Trophoblast cell (in vitro differentiated cells and primary cell): ENCODE data around the gene PLA2G2F.

Source experiments
- DNase-seq, 2 donors: peaks; one replicate each; pipeline ENCODE4 v3.0.0-alpha.2; 2016
- H2AFZ ChIP-seq: 2 replicates; pipeline ENCODE4 v1.6.1; 2013; ENCODE audit warnings: low read length, moderate library complexity, mild to moderate bottlenecking; ENCODE audit not compliant: insufficient read depth, poor library complexity
- H2AK5ac ChIP-seq: 2 replicates; pipeline ENCODE4 v1.6.1; 2013; ENCODE audit warnings: mild to moderate bottlenecking, low read length
- H2BK120ac ChIP-seq: 2 replicates; pipeline ENCODE4 v1.6.1; 2013; ENCODE audit warnings: low read length, mild to moderate bottlenecking, moderate library complexity; ENCODE audit not compliant: insufficient read depth, poor library complexity
- H2BK12ac ChIP-seq: 2 replicates; pipeline ENCODE4 v1.6.1; 2013; ENCODE audit warnings: mild to moderate bottlenecking, low read length, moderate library complexity
- H2BK5ac ChIP-seq: 2 replicates; pipeline ENCODE4 v1.6.1; 2013; ENCODE audit warnings: low read length, low read depth, moderate library complexity, mild to moderate bottlenecking; ENCODE audit not compliant: poor library complexity
- H3K14ac ChIP-seq: 2 replicates; pipeline ENCODE4 v1.6.1; 2013; ENCODE audit warnings: mild to moderate bottlenecking, low read length
- H3K18ac ChIP-seq: 2 replicates; pipeline ENCODE4 v1.6.1; 2013; ENCODE audit warnings: mild to moderate bottlenecking, low read length
- H3K23ac ChIP-seq: 2 replicates; pipeline ENCODE4 v1.6.1; 2013; ENCODE audit warnings: low read length
- H3K27ac ChIP-seq: 2 replicates; pipeline ENCODE4 v1.5.1; 2013; ENCODE audit warnings: low read depth, mild to moderate bottlenecking, inconsistent platforms, low read length, moderate library complexity
- H3K27me3 ChIP-seq: 2 replicates; pipeline ENCODE4 v1.6.1; 2013; ENCODE audit warnings: inconsistent platforms, mild to moderate bottlenecking, low read length, moderate library complexity; ENCODE audit not compliant: insufficient read depth
- H3K36me3 ChIP-seq, 2 experiments: 1 replicate in 1 of 2; 2 replicates in 1 of 2; pipeline ENCODE4 v1.6.1; 2013; ENCODE audit warnings: low read length in 2 of 2, mild to moderate bottlenecking in 2 of 2, moderate library complexity in 1 of 2; ENCODE audit not compliant: insufficient read depth in 2 of 2, control insufficient read depth in 1 of 2
- H3K4ac ChIP-seq: 2 replicates; pipeline ENCODE4 v1.6.1; 2013; ENCODE audit warnings: low read depth, mild to moderate bottlenecking, low read length, moderate library complexity
- H3K4me1 ChIP-seq, 2 experiments: 1 replicate in 1 of 2; 2 replicates in 1 of 2; pipeline ENCODE4 v1.6.1; 2013; ENCODE audit warnings: low read length in 2 of 2, mild to moderate bottlenecking in 2 of 2, moderate library complexity in 1 of 2; ENCODE audit not compliant: insufficient read depth in 2 of 2, control insufficient read depth in 1 of 2
- H3K4me2 ChIP-seq: 2 replicates; pipeline ENCODE4 v1.6.1; 2013; ENCODE audit warnings: inconsistent platforms, mild to moderate bottlenecking, low read length, moderate library complexity
- H3K4me3 ChIP-seq: 2 replicates; pipeline ENCODE4 v1.5.1; 2013; ENCODE audit warnings: mild to moderate bottlenecking, low read depth, low read length, inconsistent platforms
- H3K79me1 ChIP-seq: one replicate; pipeline ENCODE4 v1.6.1; 2013; ENCODE audit warnings: low read length
- H3K79me2 ChIP-seq: 2 replicates; pipeline ENCODE4 v1.6.1; 2013; ENCODE audit warnings: low read length, mild to moderate bottlenecking; ENCODE audit not compliant: control insufficient read depth, insufficient read depth, poor library complexity
- H3K9ac ChIP-seq: 2 replicates; pipeline ENCODE4 v1.6.1; 2013; ENCODE audit warnings: mild to moderate bottlenecking, low read length
- H3K9me3 ChIP-seq: 2 replicates; pipeline ENCODE4 v1.6.1; 2013; ENCODE audit warnings: low read depth, mild to moderate bottlenecking, control low read depth, inconsistent platforms, low read length; ENCODE audit not compliant: insufficient read depth
- H4K12ac ChIP-seq: 2 replicates; pipeline ENCODE4 v1.6.1; 2013; ENCODE audit warnings: low read depth, mild to moderate bottlenecking, low read length, moderate library complexity
- H4K8ac ChIP-seq: 2 replicates; pipeline ENCODE4 v1.6.1; 2013; ENCODE audit warnings: low read depth, mild to moderate bottlenecking, low read length, moderate library complexity
- H4K91ac ChIP-seq: one replicate; pipeline ENCODE4 v1.6.1; 2013; ENCODE audit warnings: low read depth, mild to moderate bottlenecking, low read length, moderate library complexity
- whole genome bisulfite sequencing: extraction: QIAGEN DNeasy Blood & Tissue Kit; methylation state at CpG from one replicate; pipeline ENCODE4 v1.1.7; 2013; ENCODE audit warnings: missing lambda C conversion rate; ENCODE audit not compliant: insufficient read length, insufficient coverage; ENCODE audit errors: extremely low coverage; 5-methylcytosine and 5-hydroxymethylcytosine counted together

Gene PLA2G2F

DNA sequence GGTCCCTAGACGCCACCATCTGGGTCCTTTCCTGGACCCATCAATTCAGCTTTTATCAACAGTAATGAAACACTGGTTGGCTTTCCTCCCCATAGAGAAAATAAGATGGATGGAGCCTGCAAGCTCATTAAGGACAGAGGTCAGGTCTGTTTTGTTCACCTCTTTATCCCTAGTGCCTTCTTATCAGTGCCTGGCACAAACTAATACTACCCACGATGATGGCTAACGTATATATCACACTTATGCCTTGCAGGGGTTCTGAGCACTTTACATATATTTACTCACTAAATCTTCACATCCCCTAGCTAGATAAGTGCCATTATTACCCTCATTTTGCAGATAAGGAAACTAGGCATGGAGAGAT, 41.7 kb downstream of the PLA2G2F start:
- no peak overlapping the region for H3K4me3 ChIP-seq
- H2AFZ ChIP-seq = no peak overlapping the region
- H3K18ac ChIP-seq = no peak overlapping the region
- H3K9me3 ChIP-seq = peaks cover 4% of the 10 kb centered on the region
- no peaks in the 10 kb centered on the region for H3K79me2 ChIP-seq
- H2BK5ac ChIP-seq = no peak overlapping the region
- no peak overlapping the region for H4K91ac ChIP-seq
- peaks cover 11 to 22% of the 10 kb centered on the region in 2 experiments for H3K4me1 ChIP-seq
- H3K36me3 ChIP-seq = no peaks in the 10 kb centered on the region
- no peak overlapping the region for H4K12ac ChIP-seq
- no peak overlapping the region for H2AK5ac ChIP-seq
- no peak overlapping the region for H3K4me2 ChIP-seq
- no peak overlapping the region for H2BK120ac ChIP-seq
- DNase-seq = no peak
- no peak overlapping the region for H3K4ac ChIP-seq
- H3K79me1 ChIP-seq = peaks cover 7% of the 10 kb centered on the region
- no peaks in the 10 kb centered on the region for H3K27me3 ChIP-seq
- no peak overlapping the region for H3K23ac ChIP-seq
- H3K9ac ChIP-seq = no peak overlapping the region
- H3K14ac ChIP-seq = no peak overlapping the region
- no peak overlapping the region for H2BK12ac ChIP-seq
- no peak overlapping the region for H3K27ac ChIP-seq
- WGBS = no CpG with 5 or more reads among the region's 3 CpGs
- H4K8ac ChIP-seq = no peak overlapping the region

DNA sequence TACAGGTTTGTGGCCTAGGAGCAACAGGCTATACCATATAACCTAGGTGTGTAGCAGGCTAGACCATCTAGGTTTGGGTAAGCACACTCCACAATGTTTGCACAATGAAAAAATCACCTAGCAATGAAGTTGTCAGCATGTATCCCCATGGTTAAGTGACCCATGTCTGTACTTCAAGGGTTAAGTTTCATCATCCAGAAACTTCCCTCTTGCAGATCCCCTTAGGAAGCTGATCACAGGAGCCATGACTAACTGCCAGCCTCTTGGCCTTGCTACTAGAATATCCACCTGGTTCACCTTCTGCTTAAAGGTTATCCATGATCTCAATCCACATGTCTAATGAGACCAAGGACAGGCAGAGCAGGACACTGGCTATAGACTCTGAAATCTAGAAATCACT, 43.3 kb downstream of the PLA2G2F start:
- H2BK12ac ChIP-seq = no peak overlapping the region
- peaks cover 17 to 29% of the 10 kb centered on the region in 2 experiments for H3K4me1 ChIP-seq
- no peak overlapping the region for H3K9ac ChIP-seq
- H4K91ac ChIP-seq = no peak overlapping the region
- H2BK5ac ChIP-seq = no peak overlapping the region
- no peak overlapping the region for H3K27ac ChIP-seq
- peaks cover 11% of the 10 kb centered on the region for H3K79me1 ChIP-seq
- no peak overlapping the region for H3K18ac ChIP-seq
- no peak overlapping the region for H2AFZ ChIP-seq
- H3K23ac ChIP-seq = no peak overlapping the region
- H3K4me3 ChIP-seq = no peak overlapping the region
- no peaks in the 10 kb centered on the region for H3K79me2 ChIP-seq
- H4K12ac ChIP-seq = no peak overlapping the region
- DNase-seq = no peak
- peaks cover 4% of the 10 kb centered on the region for H3K9me3 ChIP-seq
- no peak overlapping the region for H4K8ac ChIP-seq
- no peak overlapping the region for H3K4ac ChIP-seq
- H3K27me3 ChIP-seq = no peaks in the 10 kb centered on the region
- H3K4me2 ChIP-seq = no peak overlapping the region
- no peak overlapping the region for H2BK120ac ChIP-seq
- H2AK5ac ChIP-seq = no peak overlapping the region
- H3K14ac ChIP-seq = no peak overlapping the region
- no peaks in the 10 kb centered on the region for H3K36me3 ChIP-seq

DNA sequence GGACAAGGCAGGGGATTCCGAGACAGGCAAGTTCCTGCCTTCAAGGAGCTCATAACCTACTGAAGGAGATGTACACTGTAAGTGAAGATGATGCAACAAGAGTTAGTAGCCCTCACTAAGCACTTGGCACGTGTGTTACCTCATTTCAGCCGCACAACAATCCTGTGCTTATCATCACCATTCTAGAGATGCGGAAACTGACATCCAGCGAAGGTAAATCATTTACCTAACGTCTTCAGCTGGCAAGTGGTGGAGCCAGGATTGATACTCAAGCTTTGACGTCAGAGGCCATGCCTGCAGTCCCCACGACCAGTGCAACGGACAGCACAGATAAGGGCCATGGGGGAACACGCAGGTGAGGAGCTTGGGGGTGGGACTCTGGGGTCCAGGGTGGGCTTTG, 43.9 kb downstream of the PLA2G2F start:
- Histone ChIP-seq H3K4ac (no peak overlapping the region), H3K79me2 (no peaks in the 10 kb centered on the region), H3K23ac (no peak overlapping the region), H3K9ac (no peak overlapping the region), H4K8ac (no peak overlapping the region), H4K91ac (peak overlapping the region; percentile 1), H3K36me3 (no peaks in the 10 kb centered on the region), H3K4me2 (no peak overlapping the region), H3K14ac (no peak overlapping the region), H3K27me3 (no peaks in the 10 kb centered on the region), H4K12ac (no peak overlapping the region), H2BK120ac (peak overlapping the region; percentile 0), H2BK12ac (no peak overlapping the region), H3K4me3 (no peak overlapping the region), H2BK5ac (no peak overlapping the region), H3K79me1 (peaks cover 11% of the 10 kb centered on the region), H3K9me3 (peaks cover 4% of the 10 kb centered on the region), H3K27ac (no peak overlapping the region), H3K18ac (no peak overlapping the region), H3K4me1 (peaks cover 17 to 29% of the 10 kb centered on the region in 2 experiments), H2AK5ac (no peak overlapping the region), H2AFZ (no peak overlapping the region)
- peak; percentile 71 to 87 for DNase-seq
- no CpG with 5 or more reads among the region's 10 CpGs for WGBS

DNA sequence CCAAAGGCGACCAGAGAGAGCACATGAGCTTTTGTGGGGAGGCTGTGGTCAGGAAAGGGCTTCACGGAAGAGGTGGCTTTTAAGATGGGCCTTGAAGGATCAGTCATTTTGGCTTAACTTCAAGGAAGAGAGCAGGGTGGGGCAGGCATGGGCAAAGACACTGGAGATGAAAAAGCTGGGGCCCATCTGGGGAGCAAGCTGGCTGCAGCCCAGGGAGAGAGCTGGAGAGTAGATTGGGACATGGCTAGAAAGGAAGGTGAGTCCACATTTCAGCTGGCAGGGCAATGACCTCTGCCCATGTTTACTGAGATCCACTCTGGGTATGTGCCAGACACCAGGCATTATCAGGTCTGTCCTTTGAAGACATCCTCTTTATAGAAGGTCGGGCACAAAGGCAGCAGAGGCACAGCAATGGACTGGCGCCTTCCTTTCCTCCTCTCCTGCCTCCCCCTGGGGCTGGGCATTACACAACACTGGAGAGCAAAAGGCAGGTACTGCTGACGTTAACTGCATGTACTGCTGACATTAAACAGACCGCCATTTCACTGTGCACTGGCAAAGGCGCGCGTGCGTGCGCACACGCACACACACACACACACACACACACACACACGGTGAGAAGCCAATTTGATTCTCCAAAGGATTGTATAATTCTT, 44.6 kb downstream of the PLA2G2F start:
- H4K8ac ChIP-seq = no peak overlapping the region
- no peak overlapping the region for H3K23ac ChIP-seq
- peak overlapping the region; percentile 29 for H2BK12ac ChIP-seq
- peak overlapping the region; percentile 0 for H2BK120ac ChIP-seq
- no peak overlapping the region for H3K4ac ChIP-seq
- no peak overlapping the region for H3K18ac ChIP-seq
- no peaks in the 10 kb centered on the region for H3K36me3 ChIP-seq
- H3K4me3 ChIP-seq = no peak overlapping the region
- H2AK5ac ChIP-seq = peak overlapping the region; percentile 4
- H3K27me3 ChIP-seq = no peaks in the 10 kb centered on the region
- H3K27ac ChIP-seq = no peak overlapping the region
- no peaks in the 10 kb centered on the region for H3K79me2 ChIP-seq
- no peak overlapping the region for H3K9ac ChIP-seq
- no peak overlapping the region for H2BK5ac ChIP-seq
- WGBS = no CpG with 5 or more reads among the region's 13 CpGs
- H3K14ac ChIP-seq = peak overlapping the region; percentile 22
- H4K12ac ChIP-seq = no peak overlapping the region
- peaks cover 17 to 29% of the 10 kb centered on the region in 2 experiments for H3K4me1 ChIP-seq
- no peak overlapping the region for H3K4me2 ChIP-seq
- peak overlapping the region; percentile 1 for H4K91ac ChIP-seq
- peak; percentile 32 to 70 for DNase-seq
- no peak overlapping the region for H2AFZ ChIP-seq
- peaks cover 4% of the 10 kb centered on the region for H3K9me3 ChIP-seq
- peaks cover 11% of the 10 kb centered on the region for H3K79me1 ChIP-seq
